HepG2 (cell line): ENCODE data around the gene MFAP2.

ENCODE experiments used
- POLR2A ChIP-seq, 2 experiments: IDR thresholded peaks; 2 replicates each; pipeline ENCODE4 v1.6.1; 2011; ENCODE audit warnings: low read depth in 2 of 2, low read length in 2 of 2, mild to moderate bottlenecking in 1 of 2, moderate library complexity in 1 of 2; ENCODE audit not compliant: insufficient read depth in 1 of 2
- POLR2AphosphoS5 ChIP-seq: IDR thresholded peaks from 2 replicates; pipeline ENCODE4 v1.6.1; 2012; ENCODE audit warnings: low read depth, low read length
- ZNF7 ChIP-seq: IDR thresholded peaks from 2 replicates; pipeline ENCODE4 v1.6.1; 2016; ENCODE audit warnings: missing biosample characterization, missing genetic modification reagents
- TF ChIP-seq, protein P1 (sequence below): sonication (generic); formaldehyde crosslinking; IDR thresholded peaks from 2 replicates; pipeline ENCODE4 v1.5.0; 2020; ENCODE audit warnings: mild to moderate bottlenecking, missing genetic modification reagents, moderate library complexity

- TF ChIP-seq, protein P1, sequence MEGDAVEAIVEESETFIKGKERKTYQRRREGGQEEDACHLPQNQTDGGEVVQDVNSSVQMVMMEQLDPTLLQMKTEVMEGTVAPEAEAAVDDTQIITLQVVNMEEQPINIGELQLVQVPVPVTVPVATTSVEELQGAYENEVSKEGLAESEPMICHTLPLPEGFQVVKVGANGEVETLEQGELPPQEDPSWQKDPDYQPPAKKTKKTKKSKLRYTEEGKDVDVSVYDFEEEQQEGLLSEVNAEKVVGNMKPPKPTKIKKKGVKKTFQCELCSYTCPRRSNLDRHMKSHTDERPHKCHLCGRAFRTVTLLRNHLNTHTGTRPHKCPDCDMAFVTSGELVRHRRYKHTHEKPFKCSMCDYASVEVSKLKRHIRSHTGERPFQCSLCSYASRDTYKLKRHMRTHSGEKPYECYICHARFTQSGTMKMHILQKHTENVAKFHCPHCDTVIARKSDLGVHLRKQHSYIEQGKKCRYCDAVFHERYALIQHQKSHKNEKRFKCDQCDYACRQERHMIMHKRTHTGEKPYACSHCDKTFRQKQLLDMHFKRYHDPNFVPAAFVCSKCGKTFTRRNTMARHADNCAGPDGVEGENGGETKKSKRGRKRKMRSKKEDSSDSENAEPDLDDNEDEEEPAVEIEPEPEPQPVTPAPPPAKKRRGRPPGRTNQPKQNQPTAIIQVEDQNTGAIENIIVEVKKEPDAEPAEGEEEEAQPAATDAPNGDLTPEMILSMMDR = no peak
- TF ChIP-seq POLR2AphosphoS5 (no peak), POLR2A (IDR thresholded peaks at IDR 0.05; ENCODE audit: insufficient read depth in 1 of 2, low read depth in 2 of 2, low read length in 2 of 2) (no peak), ZNF7 (no peak)
Observed at GRCh38 chr1:17023573-17023972, 43.2 kb upstream of the MFAP2 start.
